Mammary epithelial cell (primary cell): ENCODE data around the gene BTBD9.

Source experiments
- CTCF ChIP-seq, 2 donors: IDR thresholded peaks in 1 of 2; conservative IDR thresholded peaks in 1 of 2; 2 replicates each; pipeline ENCODE4 v1.5.1; 2011 to 2012; ENCODE audit warnings: inconsistent platforms in 2 of 2, low read length in 2 of 2, mild to moderate bottlenecking in 2 of 2, control low read depth in 1 of 2, low read depth in 1 of 2; ENCODE audit not compliant: insufficient read depth in 1 of 2; ENCODE audit errors: extremely low read depth in 1 of 2
- EZH2 ChIP-seq: IDR thresholded peaks from 2 replicates; pipeline ENCODE4 v1.6.1; 2012; ENCODE audit warnings: low read length, inconsistent platforms, borderline replicate concordance

GRCh38 chr6:38640216-38640909 lies 634 bp upstream of the BTBD9 start:
- TF ChIP-seq CTCF (conservative IDR thresholded peaks at IDR 0.05 in 1 of 2, IDR thresholded peaks at IDR 0.05 in 1 of 2; ENCODE audit: extremely low read depth in 1 of 2, insufficient read depth in 1 of 2, low read depth in 1 of 2, low read length in 2 of 2) (no peak), EZH2 (no peak)
